K562 treated with DMSO at 1 percent for 12 hours (cell line): ENCODE results near the gene MATN1. TPM values are rescaled to one million over a fixed set of nuclear protein-coding genes. Genes with fewer than 3 reads are reported as not detected.

Experiments used
- total RNA-seq: library from RNA; unstranded; fragments of 300-600 nt; gene quantifications from 2 replicates; pipeline ENCODE4 v1.2.3, GENCODE V29; 2022; ENCODE audit not compliant: insufficient read depth

MATN1 gene, protein sequence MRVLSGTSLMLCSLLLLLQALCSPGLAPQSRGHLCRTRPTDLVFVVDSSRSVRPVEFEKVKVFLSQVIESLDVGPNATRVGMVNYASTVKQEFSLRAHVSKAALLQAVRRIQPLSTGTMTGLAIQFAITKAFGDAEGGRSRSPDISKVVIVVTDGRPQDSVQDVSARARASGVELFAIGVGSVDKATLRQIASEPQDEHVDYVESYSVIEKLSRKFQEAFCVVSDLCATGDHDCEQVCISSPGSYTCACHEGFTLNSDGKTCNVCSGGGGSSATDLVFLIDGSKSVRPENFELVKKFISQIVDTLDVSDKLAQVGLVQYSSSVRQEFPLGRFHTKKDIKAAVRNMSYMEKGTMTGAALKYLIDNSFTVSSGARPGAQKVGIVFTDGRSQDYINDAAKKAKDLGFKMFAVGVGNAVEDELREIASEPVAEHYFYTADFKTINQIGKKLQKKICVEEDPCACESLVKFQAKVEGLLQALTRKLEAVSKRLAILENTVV
- total RNA-seq: not detected in 2 replicates

DNA sequence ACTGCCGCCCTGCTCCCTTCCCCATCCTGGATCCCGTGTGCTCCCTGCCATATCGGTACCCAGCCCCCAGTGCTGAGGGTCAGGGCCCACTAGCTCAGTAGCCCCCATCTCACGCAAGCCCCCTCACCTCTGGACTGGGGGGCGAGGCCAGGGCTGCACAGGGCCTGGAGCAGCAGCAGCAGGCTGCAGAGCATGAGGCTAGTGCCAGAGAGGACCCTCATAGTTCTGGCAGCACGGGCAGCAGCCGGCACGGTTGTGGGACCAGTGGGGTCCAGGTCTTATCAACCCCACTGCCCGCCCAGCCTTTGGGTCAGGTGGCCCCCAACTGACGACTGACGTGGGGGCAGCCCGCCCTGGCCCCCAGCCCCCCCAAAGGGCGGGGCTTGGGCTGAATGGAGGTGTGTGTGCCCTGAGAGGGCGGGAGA lies at the start of gene MATN1:
Gene MATN1 (minus strand): TSS at position 255 of the 425 bp plus-strand sequence. CDS start 34 bp downstream, at position 221.

DNA sequence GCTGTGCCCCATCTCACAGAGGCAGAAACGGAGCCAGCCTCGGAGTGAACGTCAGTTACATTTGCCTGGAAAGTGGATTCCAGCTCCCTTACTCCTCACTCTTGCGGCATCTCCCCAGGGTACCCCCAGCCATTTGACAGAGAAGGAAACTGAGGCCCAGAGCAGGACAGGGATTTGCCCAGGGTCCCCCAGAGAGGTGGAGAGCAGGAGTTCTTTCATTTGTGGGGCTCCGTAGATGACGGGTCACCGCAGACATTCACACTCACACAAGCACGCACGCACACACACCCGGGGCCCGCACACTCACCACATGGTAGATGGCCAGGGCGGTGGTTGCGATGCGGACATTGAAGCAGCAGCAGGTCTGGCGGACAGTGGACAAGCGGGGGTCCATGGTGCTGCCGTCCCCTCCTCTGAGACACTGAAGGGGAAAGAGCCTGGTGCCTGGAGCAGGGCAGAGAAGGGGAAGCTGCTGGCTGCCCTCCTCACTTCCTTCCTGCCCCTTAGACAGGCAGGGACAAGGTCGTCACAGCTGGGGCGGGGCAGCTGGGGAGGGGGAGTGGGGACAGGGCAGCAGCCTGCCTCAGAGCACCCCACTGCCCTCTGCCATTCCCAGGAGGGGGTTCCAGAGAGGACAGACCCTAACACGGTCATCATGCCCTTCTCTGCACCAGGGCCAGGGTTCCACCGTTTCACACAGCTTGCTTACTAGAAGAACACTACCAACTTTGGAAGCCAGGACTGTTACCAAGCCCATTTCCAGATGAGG lies 34.2 kb upstream of the MATN1 start, which contains the start of gene LAPTM5:
Gene LAPTM5 (minus strand): TSS at position 423 of the 769 bp plus-strand sequence. CDS start 29 bp downstream, at position 394.

Other genes starting within 250 kb of the MATN1 start
- 31.0 and 62.9 TPM in 2 replicates for gene LAPTM5, start 34.2 kb upstream of the MATN1 start, total RNA-seq
- gene SDC3, start 185.2 kb upstream of the MATN1 start, total RNA-seq: 22.1 and 63.7 TPM in 2 replicates